ENCODE measurements around the gene RGS10.
"Not testable (repeated sequence)": the region's sequence is repeated elsewhere in the genome, so short reads cannot be mapped to it uniquely, and the experiment has no call there.

The RGS10 gene

DNA sequence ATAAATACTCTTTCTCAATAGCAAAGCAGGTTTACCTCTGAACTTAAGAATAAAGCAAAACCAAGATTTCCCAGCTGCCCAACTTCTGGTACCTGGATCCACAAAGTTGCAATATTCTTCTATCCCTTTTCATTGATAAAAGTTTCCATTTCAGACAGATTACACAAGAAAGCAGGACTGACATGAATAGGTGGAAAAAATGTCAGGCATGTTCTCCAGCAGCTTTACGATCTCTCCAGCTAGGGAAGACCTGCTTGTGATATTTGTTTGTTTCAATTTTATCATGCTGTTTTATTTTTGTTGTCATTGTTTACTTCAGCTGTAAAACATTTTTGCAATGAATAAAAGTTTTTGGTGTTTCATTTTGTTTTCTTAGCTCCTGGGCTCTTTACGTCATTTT, 9.0 kb downstream of the RGS10 start:
- Histone ChIP-seq H3K79me2 (ENCODE audit: insufficient read depth, low read length) (peaks cover 16% of the 10 kb centered on the region; the same call in 1 of the 2 replicates), H3K36me3 (ENCODE audit: insufficient read depth, low read length) (no peaks in the 10 kb centered on the region), H3K9me2 (replicated peaks; ENCODE audit: low read depth, low read length) (no peaks in the 10 kb centered on the region), H3K4me1 (ENCODE audit: insufficient read depth, low read length, poor library complexity, severe bottlenecking) (peaks cover 7% of the 10 kb centered on the region), H4K20me1 (ENCODE audit: insufficient read depth, low read length, poor library complexity, severe bottlenecking) (no peaks in the 10 kb centered on the region), H3K4me3 (ENCODE audit: low read length, poor library complexity, severe bottlenecking) (no peak overlapping the region), H3K9ac (ENCODE audit: low read depth, low read length, poor library complexity, severe bottlenecking) (no peak overlapping the region), H3K9me3 (ENCODE audit: insufficient read depth, low read depth, low read length) (no peaks in the 10 kb centered on the region), H2AFZ (ENCODE audit: low read length) (no peak overlapping the region), H3K27me3 (ENCODE audit: insufficient read depth, low read length, poor library complexity, severe bottlenecking) (no peaks in the 10 kb centered on the region), H3F3A (ENCODE audit: low read depth) (no peaks in the 10 kb centered on the region), H3K4me2 (ENCODE audit: low read depth, low read length, poor library complexity, severe bottlenecking) (no peak overlapping the region)
- TF ChIP-seq, protein P1, sequence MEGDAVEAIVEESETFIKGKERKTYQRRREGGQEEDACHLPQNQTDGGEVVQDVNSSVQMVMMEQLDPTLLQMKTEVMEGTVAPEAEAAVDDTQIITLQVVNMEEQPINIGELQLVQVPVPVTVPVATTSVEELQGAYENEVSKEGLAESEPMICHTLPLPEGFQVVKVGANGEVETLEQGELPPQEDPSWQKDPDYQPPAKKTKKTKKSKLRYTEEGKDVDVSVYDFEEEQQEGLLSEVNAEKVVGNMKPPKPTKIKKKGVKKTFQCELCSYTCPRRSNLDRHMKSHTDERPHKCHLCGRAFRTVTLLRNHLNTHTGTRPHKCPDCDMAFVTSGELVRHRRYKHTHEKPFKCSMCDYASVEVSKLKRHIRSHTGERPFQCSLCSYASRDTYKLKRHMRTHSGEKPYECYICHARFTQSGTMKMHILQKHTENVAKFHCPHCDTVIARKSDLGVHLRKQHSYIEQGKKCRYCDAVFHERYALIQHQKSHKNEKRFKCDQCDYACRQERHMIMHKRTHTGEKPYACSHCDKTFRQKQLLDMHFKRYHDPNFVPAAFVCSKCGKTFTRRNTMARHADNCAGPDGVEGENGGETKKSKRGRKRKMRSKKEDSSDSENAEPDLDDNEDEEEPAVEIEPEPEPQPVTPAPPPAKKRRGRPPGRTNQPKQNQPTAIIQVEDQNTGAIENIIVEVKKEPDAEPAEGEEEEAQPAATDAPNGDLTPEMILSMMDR (conservative IDR thresholded peaks at IDR 0.05; ENCODE audit: low read length): no peak
- TF ChIP-seq EZH2phosphoT487 (IDR thresholded peaks at IDR 0.05; ENCODE audit: borderline replicate concordance): no peak

GRCh38 chr10:119532791-119533190, 9.7 kb downstream of the RGS10 start:
- H4K20me1 ChIP-seq (ENCODE audit: insufficient read depth, low read length, poor library complexity, severe bottlenecking); H3K36me3 ChIP-seq (ENCODE audit: insufficient read depth, low read length); H3K4me2 ChIP-seq (ENCODE audit: low read depth, low read length, poor library complexity, severe bottlenecking); H3K4me3 ChIP-seq (ENCODE audit: low read length, poor library complexity, severe bottlenecking); H3F3A ChIP-seq (ENCODE audit: low read depth); H3K4me1 ChIP-seq (ENCODE audit: insufficient read depth, low read length, poor library complexity, severe bottlenecking); H3K9me2 ChIP-seq (replicated peaks; ENCODE audit: low read depth, low read length); H3K9me3 ChIP-seq (ENCODE audit: insufficient read depth, low read depth, low read length); H2AFZ ChIP-seq (ENCODE audit: low read length); H3K27me3 ChIP-seq (ENCODE audit: insufficient read depth, low read length, poor library complexity, severe bottlenecking); H3K9ac ChIP-seq (ENCODE audit: low read depth, low read length, poor library complexity, severe bottlenecking): not testable (repeated sequence)
- H3K79me2 ChIP-seq (ENCODE audit: insufficient read depth, low read length): 0 out of 2 replicates have a peak, but pooled peaks cover 13% of the 10 kb centered on the region

- H3K9me2 ChIP-seq (replicated peaks; ENCODE audit: low read depth, low read length); H3K27me3 ChIP-seq (ENCODE audit: insufficient read depth, low read length, poor library complexity, severe bottlenecking); H3K4me2 ChIP-seq (ENCODE audit: low read depth, low read length, poor library complexity, severe bottlenecking); H3F3A ChIP-seq (ENCODE audit: low read depth); H3K4me1 ChIP-seq (ENCODE audit: insufficient read depth, low read length, poor library complexity, severe bottlenecking); H3K4me3 ChIP-seq (ENCODE audit: low read length, poor library complexity, severe bottlenecking); H2AFZ ChIP-seq (ENCODE audit: low read length); H3K9me3 ChIP-seq (ENCODE audit: insufficient read depth, low read depth, low read length); H3K9ac ChIP-seq (ENCODE audit: low read depth, low read length, poor library complexity, severe bottlenecking); H4K20me1 ChIP-seq (ENCODE audit: insufficient read depth, low read length, poor library complexity, severe bottlenecking); H3K36me3 ChIP-seq (ENCODE audit: insufficient read depth, low read length): not testable (repeated sequence)
- 0 out of 2 replicates have a peak, but pooled peaks cover 13% of the 10 kb centered on the region for H3K79me2 ChIP-seq (ENCODE audit: insufficient read depth, low read length)
Observed at GRCh38 chr10:119532251-119532650, 10.3 kb downstream of the RGS10 start.

- Histone ChIP-seq H3F3A (ENCODE audit: low read depth) (no peaks in the 10 kb centered on the region), H3K4me2 (ENCODE audit: low read depth, low read length, poor library complexity, severe bottlenecking) (no peak overlapping the region), H3K4me1 (ENCODE audit: insufficient read depth, low read length, poor library complexity, severe bottlenecking) (no peaks in the 10 kb centered on the region), H3K36me3 (ENCODE audit: insufficient read depth, low read length) (no peaks in the 10 kb centered on the region), H2AFZ (ENCODE audit: low read length) (no peak overlapping the region), H4K20me1 (ENCODE audit: insufficient read depth, low read length, poor library complexity, severe bottlenecking) (no peaks in the 10 kb centered on the region), H3K27me3 (ENCODE audit: insufficient read depth, low read length, poor library complexity, severe bottlenecking) (no peaks in the 10 kb centered on the region), H3K4me3 (ENCODE audit: low read length, poor library complexity, severe bottlenecking) (no peak overlapping the region), H3K9me3 (ENCODE audit: insufficient read depth, low read depth, low read length) (no peaks in the 10 kb centered on the region), H3K79me2 (ENCODE audit: insufficient read depth, low read length) (0 out of 2 replicates have a peak, but pooled peaks cover 13% of the 10 kb centered on the region), H3K9me2 (replicated peaks; ENCODE audit: low read depth, low read length) (no peaks in the 10 kb centered on the region), H3K9ac (ENCODE audit: low read depth, low read length, poor library complexity, severe bottlenecking) (no peak overlapping the region)
- TF ChIP-seq EZH2phosphoT487 (IDR thresholded peaks at IDR 0.05; ENCODE audit: borderline replicate concordance): no peak
- TF ChIP-seq, protein P1 (conservative IDR thresholded peaks at IDR 0.05; ENCODE audit: low read length): no peak
Observed at GRCh38 chr10:119531067-119531466, 11.5 kb downstream of the RGS10 start.

GRCh38 chr10:119528663-119529237, 13.8 kb downstream of the RGS10 start:
- H3K9ac ChIP-seq (ENCODE audit: low read depth, low read length, poor library complexity, severe bottlenecking); H3K9me3 ChIP-seq (ENCODE audit: insufficient read depth, low read depth, low read length); H2AFZ ChIP-seq (ENCODE audit: low read length); H3K4me3 ChIP-seq (ENCODE audit: low read length, poor library complexity, severe bottlenecking); H3K4me1 ChIP-seq (ENCODE audit: insufficient read depth, low read length, poor library complexity, severe bottlenecking); H4K20me1 ChIP-seq (ENCODE audit: insufficient read depth, low read length, poor library complexity, severe bottlenecking); H3K9me2 ChIP-seq (replicated peaks; ENCODE audit: low read depth, low read length); H3K4me2 ChIP-seq (ENCODE audit: low read depth, low read length, poor library complexity, severe bottlenecking); H3K27me3 ChIP-seq (ENCODE audit: insufficient read depth, low read length, poor library complexity, severe bottlenecking); H3K79me2 ChIP-seq (ENCODE audit: insufficient read depth, low read length); H3F3A ChIP-seq (ENCODE audit: low read depth): not testable (repeated sequence)
- H3K36me3 ChIP-seq (ENCODE audit: insufficient read depth, low read length): peaks cover 12% of the 10 kb centered on the region; the same call in 1 of the 2 replicates
